Limb (tissue), 2 donors: ENCODE data around the gene RTKN2.
"Not testable (repeated sequence)": the region's sequence is repeated elsewhere in the genome, so short reads cannot be mapped to it uniquely, and the experiment has no call there.

Experiments used
- DNase-seq, 2 donors: peaks; one replicate each; pipeline ENCODE4 v3.0.0-alpha.2; 2016; ENCODE audit errors: extremely low spot score in 2 of 2

Gene RTKN2

DNA sequence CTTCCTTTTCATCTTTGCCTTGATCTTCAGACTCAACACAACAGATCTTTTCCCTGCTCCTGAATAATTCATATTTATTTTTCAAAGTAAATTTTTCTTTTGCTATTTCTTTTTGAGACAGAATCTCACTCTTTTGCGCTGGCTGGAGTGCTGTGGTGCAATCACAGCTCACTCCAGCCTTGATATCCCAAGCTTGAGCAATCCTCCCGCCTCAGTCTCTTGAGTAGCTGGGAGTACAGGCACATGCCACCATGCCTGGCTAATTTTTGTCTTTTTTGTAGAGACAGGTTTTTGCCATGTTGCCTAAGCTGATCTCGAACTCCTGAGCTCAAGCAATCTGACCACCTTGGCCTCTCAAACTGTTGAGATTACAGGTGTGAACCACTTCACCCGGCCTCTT, 9.2 kb downstream of the RTKN2 start:
- no peak for DNase-seq

DNA sequence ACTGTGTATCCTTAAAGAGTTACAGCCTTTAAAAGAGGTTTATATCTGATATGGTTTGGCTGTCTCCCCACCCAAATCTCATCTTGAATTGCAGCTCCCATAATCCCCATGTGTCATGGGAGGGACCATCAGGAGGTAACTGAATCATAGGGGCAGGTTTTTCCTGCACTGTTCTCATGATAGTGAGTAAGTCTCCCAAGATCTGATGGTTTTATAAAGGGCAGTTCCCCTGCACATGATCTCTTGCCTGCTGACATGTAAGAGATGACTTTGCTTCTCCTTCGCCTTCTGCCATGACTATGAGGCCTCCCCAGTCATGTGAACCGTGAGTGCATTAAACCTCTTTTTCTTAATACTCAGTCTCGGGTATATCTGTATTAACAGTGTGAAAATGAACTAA, 9.7 kb downstream of the RTKN2 start:
- no peak for DNase-seq

DNA sequence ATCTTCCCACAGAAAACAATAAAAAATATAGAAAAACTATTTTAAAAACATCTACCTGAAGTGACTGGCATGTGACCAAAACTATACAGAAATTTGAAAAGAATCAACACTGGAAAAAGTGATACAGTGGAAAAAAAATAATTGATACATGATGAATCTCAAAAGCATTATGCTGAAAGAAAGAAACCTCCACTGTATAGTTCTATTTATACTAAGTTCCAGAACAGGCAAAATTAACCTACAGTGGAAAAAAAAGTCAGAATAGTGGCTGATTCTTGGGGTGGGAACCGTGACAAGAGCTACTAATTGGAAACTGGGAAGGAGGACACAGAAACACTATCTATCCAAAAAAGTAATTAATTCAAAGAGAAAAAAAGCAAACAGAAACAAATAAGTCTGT, 14.9 kb downstream of the RTKN2 start:
- DNase-seq: no peak

DNA sequence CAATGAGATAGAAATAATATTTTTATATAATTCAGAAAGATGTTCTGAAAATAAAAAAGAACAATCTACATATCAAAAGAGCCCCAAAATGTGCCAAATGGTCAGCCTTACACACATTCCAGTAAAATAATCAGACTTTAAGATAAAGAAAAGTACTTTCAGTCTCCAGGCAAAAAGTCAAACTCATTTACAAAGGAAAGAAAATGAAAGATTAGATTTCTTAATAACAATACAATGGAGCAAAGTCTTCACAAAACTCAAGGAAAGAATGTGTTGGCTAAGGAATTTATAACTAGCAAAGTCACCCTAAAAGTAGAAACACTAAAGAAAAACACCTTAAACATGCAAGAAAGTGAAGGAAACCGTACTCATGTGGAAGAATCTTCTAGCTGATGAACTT, 16.6 kb downstream of the RTKN2 start:
- no peak for DNase-seq

DNA sequence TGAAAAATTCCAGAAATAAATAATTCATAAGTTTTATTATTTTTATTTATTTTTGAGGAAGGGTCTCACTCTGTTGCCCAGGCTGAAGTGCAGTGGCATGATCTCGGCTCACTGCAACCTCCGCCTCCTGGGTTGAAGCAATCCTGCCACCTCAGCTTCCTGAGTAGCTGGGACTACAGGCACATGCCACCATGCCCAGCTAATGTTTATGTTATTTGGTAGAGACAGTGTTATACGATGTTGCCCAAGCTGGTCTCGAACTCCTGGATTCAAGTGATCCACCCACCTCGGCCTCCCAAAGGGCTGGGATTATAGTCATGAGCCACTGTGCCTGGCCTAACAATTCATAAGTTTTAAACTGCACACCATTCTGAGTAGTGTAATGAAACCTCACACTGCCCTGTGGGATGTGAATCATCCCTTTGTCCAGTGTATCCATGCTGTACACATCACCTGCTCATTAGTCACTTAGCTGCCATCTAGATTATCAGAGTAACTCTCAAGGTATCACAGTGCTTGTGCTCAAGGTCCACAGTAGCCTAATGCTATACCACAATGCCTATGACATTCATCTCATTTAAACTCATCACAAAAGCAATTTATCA, 17.9 kb downstream of the RTKN2 start:
- no peak for DNase-seq

DNA sequence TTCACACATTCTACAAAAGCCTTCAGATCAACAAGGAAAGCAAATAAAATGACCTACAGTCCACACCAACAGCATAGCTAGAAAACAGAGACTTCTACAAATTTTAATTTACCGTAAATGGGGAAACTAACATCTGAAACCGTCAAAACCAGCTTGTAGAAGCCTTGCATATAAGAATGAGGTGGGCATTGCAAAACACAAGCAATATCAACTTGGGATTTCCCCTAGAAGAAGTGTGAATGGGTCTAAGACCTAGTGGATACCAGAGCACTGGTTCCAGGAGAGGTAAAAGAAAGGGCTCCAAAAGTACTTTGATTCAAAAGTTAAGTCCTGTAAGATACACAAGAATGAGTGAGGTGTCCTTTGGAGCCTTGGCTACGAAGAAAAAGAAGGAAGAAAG, 18.7 kb downstream of the RTKN2 start:
- no peak for DNase-seq

DNA sequence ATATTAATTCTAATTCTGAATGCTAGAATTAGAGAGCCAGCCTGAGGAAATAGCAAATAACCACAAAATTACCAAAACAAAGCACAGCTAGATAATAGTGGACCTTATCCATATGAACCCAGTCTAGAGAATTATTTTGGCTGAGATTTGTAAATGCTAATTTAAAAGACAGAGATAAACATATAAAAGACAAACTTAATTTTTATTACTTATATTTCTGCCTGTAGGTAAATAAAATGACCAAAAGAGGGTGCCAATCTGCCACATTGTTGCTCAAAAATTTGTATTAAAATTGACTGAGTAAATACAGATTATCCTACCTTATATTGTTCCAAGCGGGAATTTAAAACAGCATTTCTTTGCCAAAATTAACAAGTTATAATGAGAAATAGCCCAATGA, 20.2 kb downstream of the RTKN2 start:
- DNase-seq: no peak

DNA sequence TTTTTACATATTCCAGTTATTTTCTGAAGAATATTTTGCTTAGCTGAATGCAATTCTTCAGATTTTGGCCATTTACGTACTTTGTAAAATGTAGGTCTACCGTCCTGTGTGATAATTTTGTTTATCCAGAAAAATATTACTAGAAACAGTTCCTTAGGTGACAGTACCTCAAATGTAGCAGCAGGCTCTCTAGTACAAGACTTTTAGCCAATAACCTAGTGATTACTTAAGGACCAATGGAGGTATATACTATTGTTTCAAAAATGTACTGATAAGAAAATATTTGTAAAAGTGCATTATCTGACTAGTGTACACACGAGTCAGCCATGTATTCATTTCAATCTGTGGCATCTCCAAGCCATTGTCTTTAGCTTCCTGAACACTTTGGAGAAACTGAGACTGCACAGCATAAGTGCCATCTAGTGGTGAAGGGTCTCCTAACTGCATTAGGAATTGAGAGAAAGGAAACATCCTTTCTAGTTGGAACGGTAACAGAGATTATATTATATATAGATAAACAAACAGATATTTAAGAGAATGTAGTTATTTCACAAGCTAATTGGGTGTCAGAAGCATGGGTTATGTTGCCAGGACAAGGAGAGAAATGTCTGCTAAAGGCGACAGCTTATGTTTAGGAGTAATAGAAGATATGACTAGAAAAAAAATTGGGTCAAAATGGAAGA, 23.7 kb downstream of the RTKN2 start:
- peak in 1 of 2 donors; percentile 84 for DNase-seq

DNA sequence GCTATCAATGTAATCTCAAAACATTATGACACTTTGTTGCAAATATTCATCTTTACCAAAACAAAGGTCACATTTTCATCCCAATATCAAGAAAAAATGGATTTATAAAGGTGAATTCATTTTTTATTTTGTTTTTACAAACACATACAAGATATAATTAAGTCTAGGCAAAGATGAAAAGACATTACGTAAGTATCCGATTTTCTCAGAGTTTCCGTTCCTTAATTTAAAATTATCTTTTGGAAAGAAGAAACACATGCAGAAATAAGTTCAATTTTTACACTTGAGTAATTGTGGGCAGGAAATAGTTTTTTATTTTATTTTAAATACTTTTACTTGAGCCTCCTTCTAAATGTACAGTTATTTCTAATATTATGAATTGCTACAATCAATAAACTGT, 24.6 kb downstream of the RTKN2 start:
- DNase-seq: no peak

DNA sequence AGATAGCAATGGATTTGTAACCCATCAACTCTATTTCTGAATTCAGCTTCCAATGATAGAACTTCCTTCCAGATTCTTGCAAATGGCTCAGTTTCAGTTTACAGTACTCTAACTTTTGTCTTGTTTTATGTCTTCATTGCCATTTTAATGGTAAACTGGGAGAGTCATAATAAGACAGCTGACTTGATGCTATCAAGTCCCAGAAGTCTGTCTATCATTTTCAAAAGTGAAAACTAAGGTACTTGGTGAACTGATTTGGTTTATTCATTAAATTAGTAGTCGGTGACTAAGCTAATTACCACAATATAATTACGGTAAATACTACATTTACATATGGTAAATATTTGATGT, 25.0 kb downstream of the RTKN2 start:
- no peak for DNase-seq

DNA sequence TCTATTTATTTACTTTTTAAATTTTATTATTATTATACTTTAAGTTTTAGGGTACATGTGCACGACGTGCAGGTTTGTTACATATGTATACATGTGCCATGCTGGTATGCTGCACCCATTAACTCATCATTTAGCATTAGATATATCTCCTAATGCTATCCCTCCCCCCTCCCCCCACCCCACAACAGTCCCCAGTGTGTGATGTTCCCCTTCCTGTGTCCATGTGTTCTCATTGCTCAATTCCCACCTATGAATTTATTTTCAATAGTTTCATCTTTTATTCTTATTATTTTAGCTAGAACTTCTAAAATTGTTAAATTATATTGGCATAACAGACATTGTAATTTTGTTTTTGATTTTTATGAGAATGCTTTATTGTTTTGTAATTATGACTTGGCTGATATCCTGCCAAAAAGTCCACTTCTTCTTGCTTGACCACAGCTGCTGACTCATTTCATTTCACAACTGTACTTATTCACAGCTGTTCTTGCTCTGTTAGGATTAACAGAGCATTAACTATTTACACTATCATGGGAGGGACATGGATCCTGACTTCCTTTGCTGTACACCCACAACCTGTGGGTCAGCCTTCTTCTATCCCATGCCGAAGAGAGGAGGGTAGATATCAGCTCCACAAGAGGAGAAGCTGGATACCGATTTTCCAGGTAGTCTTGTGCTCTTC, 25.5 kb downstream of the RTKN2 start:
- peak in 1 of 2 donors; percentile 46 for DNase-seq

DNA sequence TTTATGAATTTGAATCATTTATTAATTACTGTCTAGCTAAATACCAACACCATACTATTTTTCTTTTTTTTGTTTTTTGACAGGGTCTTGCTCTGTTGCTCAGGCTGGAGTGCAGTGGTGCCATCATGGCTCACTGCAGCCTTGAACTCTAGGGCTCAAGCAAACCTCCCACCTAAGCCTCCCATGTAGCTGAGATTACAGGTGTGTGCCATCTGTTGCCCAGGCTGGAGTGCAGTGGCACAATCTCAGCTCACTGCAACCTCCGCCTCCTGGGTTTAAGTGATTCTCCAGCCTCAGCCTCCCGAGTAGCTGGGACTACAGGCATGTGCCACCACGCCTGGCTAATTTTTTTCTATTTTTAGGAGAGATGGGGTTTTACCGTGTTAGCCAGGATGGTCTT, 27.1 kb downstream of the RTKN2 start:
- not testable (repeated sequence) for DNase-seq

DNA sequence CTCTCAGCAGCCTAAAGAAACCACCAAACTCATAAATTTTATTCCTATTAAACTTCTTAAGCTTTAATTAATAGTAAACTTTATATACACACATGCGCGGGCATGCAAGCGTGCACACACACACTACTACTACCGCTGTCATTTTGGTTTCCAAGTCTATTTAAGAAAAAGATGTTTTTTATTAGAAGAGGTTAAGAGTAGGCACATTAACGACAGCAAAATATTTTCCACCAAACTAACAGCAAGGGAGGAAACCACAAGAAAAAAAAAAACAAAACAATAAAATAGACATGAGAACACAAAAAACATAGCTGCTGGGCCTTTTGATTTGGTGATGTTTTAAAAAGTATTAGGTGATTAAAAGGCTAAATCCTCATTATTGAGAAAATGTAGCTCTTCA, 28.6 kb downstream of the RTKN2 start:
- no peak for DNase-seq

DNA sequence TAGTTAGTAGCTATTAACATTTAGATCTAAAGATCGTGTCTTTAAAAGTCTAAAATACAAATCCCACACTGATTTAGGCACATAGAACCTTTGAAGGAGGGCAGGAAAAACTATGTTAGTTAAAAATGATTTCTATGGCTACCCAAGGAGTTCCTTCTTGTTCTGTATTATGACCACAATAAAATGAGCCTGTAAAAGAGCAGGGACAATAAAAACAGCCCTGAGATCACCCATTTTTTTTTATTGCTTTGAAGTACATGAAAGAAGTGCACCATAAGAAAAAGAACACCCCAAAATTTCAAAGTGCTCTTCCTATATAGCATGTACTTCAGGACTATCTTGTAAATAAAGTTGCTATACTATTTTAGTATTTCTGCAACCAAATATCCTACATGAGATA, 29.8 kb downstream of the RTKN2 start:
- no peak for DNase-seq

DNA sequence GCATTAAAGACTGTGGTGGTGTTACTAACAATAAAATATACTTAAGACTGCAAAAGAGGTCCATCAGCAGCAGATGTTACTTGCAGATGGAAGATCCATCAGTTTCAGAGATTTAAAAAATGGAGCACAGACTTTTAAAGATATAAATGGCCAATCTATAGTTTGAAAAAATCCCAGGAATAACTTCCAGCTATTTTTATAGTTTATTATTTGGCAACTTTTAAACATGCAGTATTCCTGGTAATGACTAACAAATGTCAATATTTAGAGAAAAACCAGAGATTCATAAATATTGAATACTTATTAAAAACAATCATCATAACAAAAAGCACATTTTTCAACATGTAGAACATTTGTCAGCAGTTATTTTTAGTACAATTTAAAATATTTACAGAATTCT, 30.7 kb downstream of the RTKN2 start:
- DNase-seq: peak in 1 of 2 donors; percentile 24

DNA sequence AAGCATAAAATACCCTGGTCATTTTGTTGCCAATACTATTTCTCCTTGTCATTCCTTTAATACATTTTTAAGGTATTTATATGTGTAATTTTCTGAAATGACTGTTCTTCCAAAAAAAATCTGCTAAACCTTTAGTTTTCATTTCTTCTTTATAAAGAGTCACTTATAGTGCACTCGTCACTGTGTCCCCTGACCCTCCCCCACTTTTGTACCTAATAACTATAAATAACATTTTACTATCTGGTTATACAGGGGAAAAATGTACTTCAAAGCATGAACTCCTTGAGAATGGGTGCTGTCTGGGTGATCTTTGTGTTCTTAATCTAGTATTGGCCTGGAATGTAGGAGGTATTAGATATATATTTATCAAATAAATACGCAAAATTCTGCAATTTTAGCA, 31.1 kb downstream of the RTKN2 start:
- no peak for DNase-seq

DNA sequence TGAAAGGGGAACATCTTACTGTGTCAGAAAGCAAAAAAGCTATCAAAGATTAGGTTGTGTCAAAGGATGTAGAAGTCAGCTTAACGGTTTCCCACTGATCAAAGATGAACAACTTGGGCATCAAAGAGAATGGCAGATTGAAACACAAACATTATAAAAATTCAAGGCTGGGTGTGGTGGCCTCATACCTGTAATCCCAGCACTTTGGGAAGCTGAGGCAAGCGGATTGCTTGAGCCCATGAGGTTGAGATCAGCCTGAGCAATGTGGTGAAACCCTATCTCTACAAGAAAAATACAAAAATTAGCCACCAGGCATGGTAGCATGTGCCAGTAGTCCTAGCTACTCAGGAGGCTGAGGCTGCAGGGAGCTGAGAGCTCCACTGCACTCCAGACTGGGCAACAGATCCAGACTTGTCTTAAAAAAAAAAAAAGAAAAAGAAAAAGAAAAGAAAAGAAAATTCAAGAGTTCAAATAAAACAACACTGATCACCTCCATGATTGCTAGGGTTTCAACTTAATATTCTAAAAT, 34.5 kb downstream of the RTKN2 start:
- DNase-seq: no peak

DNA sequence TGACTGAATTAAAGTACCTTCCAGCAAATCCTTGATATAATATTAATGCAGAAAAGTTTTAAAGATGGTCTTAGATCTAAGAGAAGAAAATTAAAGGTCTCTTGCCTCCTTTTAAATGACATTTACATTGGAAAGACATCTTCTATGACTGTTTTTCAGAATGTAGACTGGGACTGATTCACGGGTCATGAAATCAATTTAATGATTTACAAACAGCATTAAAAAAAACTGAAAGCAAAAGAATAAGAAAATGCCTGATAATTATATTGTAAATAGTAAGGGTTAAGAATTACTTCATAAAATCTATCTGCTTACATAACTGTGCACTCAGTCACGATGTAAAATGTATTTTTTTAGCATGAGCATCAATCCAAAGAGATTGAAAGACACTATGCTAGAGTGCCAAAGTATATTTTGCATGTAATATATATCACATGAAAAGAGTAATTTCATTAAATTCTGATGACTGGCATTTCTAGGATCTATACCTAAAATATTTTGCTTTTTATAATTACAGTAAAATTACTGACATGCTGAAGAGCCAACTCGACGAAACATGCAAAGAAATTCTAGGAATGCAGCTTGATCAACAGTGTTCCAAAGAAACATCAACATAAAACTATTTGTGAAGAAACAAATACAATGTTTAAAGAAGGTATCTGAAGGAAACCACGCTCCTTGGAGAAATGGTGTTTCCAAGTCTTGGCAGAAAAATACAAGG, 35.1 kb downstream of the RTKN2 start:
- no peak for DNase-seq

DNA sequence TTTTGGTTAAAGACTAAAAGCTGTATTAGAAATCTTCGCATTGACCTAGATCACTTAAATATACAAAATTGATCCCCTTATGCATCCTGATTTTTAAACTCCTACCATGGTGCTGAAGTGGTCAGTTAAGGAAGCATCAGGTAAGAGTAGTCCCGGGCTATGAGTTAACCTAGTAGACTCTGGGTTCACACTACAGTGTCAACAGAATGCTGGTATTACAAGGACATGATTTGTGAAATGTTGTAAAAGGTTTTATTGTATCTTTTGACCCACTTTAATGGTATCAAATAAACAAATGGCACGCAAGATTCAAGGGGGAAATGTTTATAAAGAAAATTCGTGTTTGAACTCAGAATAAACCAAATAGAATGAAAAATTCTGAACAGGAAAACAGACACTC, 36.8 kb downstream of the RTKN2 start:
- no peak for DNase-seq

DNA sequence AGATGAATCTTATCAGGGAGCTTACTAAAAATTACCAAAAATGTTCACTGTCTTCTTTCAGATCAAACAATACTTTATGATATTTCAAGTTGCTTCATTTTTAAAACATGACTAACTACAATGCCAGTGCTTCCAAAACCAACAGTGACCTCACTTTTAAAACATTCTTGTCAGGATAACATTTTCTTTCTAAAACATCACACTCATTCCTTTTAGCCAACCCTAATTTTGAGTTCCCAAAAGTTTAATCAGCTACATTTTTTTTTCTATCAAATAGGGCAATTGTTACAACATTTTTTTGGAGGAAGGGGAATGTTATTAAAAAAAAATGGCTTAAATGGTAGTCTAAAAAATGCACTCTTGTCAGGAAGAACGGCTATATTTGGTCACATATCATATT, 37.3 kb downstream of the RTKN2 start:
- no peak for DNase-seq

DNA sequence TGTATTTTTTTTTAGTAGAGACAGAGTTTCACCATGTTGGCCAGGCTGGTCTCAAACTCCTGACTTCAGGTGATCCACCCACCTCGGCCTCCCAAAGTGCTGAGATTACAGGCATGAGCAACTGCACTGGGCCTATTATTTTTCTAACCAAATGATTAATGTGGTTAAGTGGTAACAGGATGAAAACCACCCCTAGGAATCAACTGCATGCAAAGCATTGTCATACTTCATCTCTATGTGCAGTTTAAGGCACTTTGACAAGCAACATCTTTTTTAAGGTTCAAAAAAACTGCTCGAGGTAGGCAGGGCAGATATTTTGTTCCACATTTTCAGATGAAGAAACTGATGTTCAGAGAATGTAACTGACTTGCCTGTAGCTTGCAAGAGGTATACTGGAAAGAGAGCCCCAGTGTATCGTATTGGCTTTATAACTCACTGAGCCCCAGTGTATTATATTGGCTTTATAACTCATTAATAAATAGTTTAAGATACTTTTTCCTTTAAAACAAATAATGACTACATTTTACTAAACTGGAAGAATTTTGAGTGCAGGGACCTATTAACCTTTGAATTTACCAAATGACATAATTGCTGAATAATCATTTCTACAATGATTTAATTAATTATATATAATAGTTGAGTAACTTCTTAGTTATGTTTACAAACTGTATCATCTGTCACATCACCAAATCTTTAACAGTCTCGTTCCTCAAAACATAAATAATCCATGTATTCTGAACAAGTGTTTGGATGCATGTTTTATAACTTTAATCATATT, 38.1 kb downstream of the RTKN2 start:
- DNase-seq: no peak
